Measurements from ENCODE around the gene ENPP6.

Gene ENPP6

DNA sequence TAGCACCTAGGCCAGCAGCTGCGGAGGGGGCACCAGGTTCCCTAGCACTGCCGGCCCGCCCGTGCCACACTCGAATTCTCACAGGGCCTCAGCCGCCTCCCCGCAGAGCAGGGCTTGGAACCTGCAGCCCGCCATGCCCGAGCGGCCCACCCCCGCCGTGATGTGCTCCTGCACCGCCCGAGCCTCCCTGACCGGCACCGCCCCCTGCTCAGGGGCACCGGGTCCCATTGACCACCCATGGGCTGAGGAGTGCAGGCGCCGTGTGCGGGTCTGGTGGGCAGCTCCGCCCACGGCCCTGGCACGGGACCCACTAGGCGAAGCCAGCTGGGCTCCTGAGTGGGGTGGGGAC lies 35.4 kb upstream of the ENPP6 start:
- Histone ChIP-seq H3K36me3 (replicated peaks; ENCODE audit: low read depth, low read length) (no peaks in the 10 kb centered on the region), H3K79me2 (ENCODE audit: low read length) (no peaks in the 10 kb centered on the region), H3K27ac (ENCODE audit: low read length) (no peak overlapping the region), H3K4me1 (ENCODE audit: low read length) (no peaks in the 10 kb centered on the region), H2AFZ (ENCODE audit: low read depth, low read length) (no peak overlapping the region), H3K4me2 (ENCODE audit: low read length) (no peak overlapping the region), H3K9me3 (ENCODE audit: insufficient read depth, low read length) (no peaks in the 10 kb centered on the region), H3K4me3 (ENCODE audit: low read length) (no peak overlapping the region), H3K9ac (ENCODE audit: low read length) (no peak overlapping the region), H4K20me1 (ENCODE audit: insufficient read depth, low read length) (no peaks in the 10 kb centered on the region), H3K27me3 (ENCODE audit: low read depth, low read length) (no peaks in the 10 kb centered on the region)
- TF ChIP-seq, protein P1, sequence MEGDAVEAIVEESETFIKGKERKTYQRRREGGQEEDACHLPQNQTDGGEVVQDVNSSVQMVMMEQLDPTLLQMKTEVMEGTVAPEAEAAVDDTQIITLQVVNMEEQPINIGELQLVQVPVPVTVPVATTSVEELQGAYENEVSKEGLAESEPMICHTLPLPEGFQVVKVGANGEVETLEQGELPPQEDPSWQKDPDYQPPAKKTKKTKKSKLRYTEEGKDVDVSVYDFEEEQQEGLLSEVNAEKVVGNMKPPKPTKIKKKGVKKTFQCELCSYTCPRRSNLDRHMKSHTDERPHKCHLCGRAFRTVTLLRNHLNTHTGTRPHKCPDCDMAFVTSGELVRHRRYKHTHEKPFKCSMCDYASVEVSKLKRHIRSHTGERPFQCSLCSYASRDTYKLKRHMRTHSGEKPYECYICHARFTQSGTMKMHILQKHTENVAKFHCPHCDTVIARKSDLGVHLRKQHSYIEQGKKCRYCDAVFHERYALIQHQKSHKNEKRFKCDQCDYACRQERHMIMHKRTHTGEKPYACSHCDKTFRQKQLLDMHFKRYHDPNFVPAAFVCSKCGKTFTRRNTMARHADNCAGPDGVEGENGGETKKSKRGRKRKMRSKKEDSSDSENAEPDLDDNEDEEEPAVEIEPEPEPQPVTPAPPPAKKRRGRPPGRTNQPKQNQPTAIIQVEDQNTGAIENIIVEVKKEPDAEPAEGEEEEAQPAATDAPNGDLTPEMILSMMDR (IDR thresholded peaks at IDR 0.05; ENCODE audit: low read depth, low read length) = no peak
- no peak for TF ChIP-seq EZH2phosphoT487 (IDR thresholded peaks at IDR 0.05; ENCODE audit: low read depth)

DNA sequence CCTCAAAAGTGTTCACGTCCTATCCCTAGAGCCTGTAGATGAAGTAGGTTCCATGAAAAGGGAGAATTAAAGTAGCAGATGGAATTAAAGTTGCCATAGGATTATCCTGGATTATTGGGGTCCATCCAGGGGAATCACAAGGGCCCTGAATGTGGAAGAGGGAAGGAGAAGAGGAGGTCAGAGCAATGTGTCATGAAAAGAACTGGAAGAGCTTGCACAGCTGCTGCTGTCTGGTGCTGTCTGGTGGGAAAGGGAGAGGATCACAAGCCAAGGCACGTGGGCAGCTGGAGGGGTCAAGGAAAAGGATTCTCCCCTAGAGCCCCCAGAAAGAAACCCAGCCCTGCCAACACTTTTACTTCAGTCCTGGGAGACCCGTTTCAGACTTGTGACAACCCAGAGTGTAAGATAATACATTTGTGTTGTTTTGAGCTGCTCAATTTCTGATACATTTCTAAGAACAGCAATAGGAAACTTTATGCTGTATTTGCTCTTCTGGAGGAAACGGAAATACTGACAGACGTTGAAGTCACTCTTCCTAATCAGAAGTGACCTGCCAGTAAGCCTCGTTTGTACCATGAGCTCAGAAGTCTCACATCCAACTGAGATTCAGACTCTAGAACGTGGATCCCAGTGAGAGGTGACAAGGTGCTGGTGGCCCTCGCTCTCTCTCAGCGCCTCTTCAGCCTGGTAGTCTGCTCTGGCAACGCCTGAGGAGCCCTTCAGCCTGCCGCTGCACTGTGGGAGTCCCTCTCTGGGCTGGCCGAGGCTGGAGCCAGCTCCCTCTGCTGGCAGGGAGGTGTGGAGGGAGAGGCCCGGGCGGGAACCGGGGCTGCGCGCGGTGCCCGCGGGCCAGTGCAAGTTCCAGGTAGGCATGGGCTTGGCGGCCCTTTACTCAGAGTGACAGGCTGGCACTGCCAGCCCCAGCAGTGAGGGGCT lies 34.7 kb upstream of the ENPP6 start:
- no peak for TF ChIP-seq EZH2phosphoT487 (IDR thresholded peaks at IDR 0.05; ENCODE audit: low read depth)
- TF ChIP-seq, protein P1 (IDR thresholded peaks at IDR 0.05; ENCODE audit: low read depth, low read length) = no peak
- H2AFZ ChIP-seq (ENCODE audit: low read depth, low read length) = no peak overlapping the region
- no peak overlapping the region for H3K27ac ChIP-seq (ENCODE audit: low read length)
- no peak overlapping the region for H3K4me3 ChIP-seq (ENCODE audit: low read length)
- H3K9ac ChIP-seq (ENCODE audit: low read length) = no peak overlapping the region
- no peaks in the 10 kb centered on the region for H3K9me3 ChIP-seq (ENCODE audit: insufficient read depth, low read length)
- H3K4me2 ChIP-seq (ENCODE audit: low read length) = no peak overlapping the region
- no peaks in the 10 kb centered on the region for H3K36me3 ChIP-seq (replicated peaks; ENCODE audit: low read depth, low read length)
- no peaks in the 10 kb centered on the region for H3K4me1 ChIP-seq (ENCODE audit: low read length)
- no peaks in the 10 kb centered on the region for H3K79me2 ChIP-seq (ENCODE audit: low read length)
- no peaks in the 10 kb centered on the region for H3K27me3 ChIP-seq (ENCODE audit: low read depth, low read length)
- H4K20me1 ChIP-seq (ENCODE audit: insufficient read depth, low read length) = no peaks in the 10 kb centered on the region

DNA sequence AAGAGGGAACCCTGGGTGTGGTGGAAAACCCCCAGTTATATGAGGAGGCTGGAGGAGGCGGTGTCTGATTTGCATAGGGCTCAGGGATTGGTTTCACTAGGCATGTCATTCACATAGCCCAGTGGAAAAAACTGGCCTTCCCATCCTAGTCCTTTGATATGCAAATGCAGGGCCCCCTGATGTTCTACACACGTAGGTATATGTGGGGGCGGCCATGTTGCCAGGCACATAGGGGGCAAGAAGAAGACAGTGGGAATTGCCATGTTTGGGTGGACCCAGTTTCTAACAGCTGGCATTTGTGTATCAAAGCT lies 34.0 kb upstream of the ENPP6 start:
- Histone ChIP-seq H3K4me1 (ENCODE audit: low read length) (no peaks in the 10 kb centered on the region), H3K4me3 (ENCODE audit: low read length) (no peak overlapping the region), H3K27me3 (ENCODE audit: low read depth, low read length) (no peaks in the 10 kb centered on the region), H3K36me3 (replicated peaks; ENCODE audit: low read depth, low read length) (no peaks in the 10 kb centered on the region), H3K4me2 (ENCODE audit: low read length) (no peak overlapping the region), H4K20me1 (ENCODE audit: insufficient read depth, low read length) (no peaks in the 10 kb centered on the region), H3K79me2 (ENCODE audit: low read length) (no peaks in the 10 kb centered on the region), H2AFZ (ENCODE audit: low read depth, low read length) (no peak overlapping the region), H3K27ac (ENCODE audit: low read length) (no peak overlapping the region), H3K9me3 (ENCODE audit: insufficient read depth, low read length) (no peaks in the 10 kb centered on the region), H3K9ac (ENCODE audit: low read length) (no peak overlapping the region)
- TF ChIP-seq EZH2phosphoT487 (IDR thresholded peaks at IDR 0.05; ENCODE audit: low read depth) = no peak
- TF ChIP-seq, protein P1 (IDR thresholded peaks at IDR 0.05; ENCODE audit: low read depth, low read length) = no peak

DNA sequence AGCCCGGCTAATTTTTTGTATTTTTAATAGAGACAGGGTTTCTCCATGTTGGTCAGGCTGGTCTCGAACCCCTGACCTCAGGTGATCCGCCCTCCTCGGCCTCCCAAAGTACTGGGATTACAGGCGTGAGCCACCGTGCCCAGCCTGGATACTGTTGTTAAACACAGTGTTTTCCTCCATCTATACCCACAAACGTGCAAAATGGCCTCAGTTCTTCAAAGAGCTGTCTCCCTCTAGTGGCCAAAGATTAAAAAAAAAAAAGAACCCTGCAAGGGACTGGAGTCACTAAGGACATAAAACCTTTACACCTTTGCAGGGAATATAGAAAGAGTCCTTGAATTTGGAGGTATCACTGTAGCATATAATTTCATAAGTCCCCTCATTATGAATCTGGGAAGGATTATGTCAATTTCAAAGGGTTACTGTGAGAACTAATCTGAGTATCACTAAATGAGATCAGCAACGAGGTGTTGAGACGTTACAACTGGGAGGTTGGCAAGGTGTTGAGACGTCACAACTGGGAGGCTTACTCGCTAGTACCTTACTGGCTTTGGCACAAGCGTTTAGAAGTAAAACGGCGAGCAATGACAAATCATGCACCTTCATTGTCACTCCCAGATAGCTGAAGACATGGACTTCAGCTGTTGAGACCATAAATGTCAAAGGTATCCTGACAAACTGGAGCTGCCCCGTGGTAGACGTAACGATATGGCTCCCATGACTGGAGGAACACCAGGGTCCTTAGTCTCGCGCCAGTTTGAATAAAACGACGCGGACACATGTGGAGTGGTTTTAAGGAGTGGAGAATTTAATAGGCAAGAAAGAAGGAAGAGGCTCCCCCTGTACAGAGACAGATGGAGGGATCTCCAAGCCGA lies 33.4 kb upstream of the ENPP6 start:
- no peaks in the 10 kb centered on the region for H3K4me1 ChIP-seq (ENCODE audit: low read length)
- no peaks in the 10 kb centered on the region for H3K27me3 ChIP-seq (ENCODE audit: low read depth, low read length)
- no peaks in the 10 kb centered on the region for H4K20me1 ChIP-seq (ENCODE audit: insufficient read depth, low read length)
- H3K9ac ChIP-seq (ENCODE audit: low read length) = no peak overlapping the region
- no peaks in the 10 kb centered on the region for H3K36me3 ChIP-seq (replicated peaks; ENCODE audit: low read depth, low read length)
- no peak overlapping the region for H3K4me3 ChIP-seq (ENCODE audit: low read length)
- no peak overlapping the region for H3K4me2 ChIP-seq (ENCODE audit: low read length)
- no peaks in the 10 kb centered on the region for H3K9me3 ChIP-seq (ENCODE audit: insufficient read depth, low read length)
- TF ChIP-seq, protein P1 (IDR thresholded peaks at IDR 0.05; ENCODE audit: low read depth, low read length) = peak; percentile 34
- no peak for TF ChIP-seq EZH2phosphoT487 (IDR thresholded peaks at IDR 0.05; ENCODE audit: low read depth)
- no peak overlapping the region for H3K27ac ChIP-seq (ENCODE audit: low read length)
- no peaks in the 10 kb centered on the region for H3K79me2 ChIP-seq (ENCODE audit: low read length)
- no peak overlapping the region for H2AFZ ChIP-seq (ENCODE audit: low read depth, low read length)
